HepG2 (cell line): ENCODE data around the gene BACH2. TPM values are rescaled to one million over a fixed set of nuclear protein-coding genes. Genes with fewer than 3 reads are reported as not detected.

Experiments
- ATAC-seq: fragments of 200-7000 bp; cut with Tn5 transposase; 3 replicates; pipeline ENCODE4 v1.9.1; 2020; ENCODE audit warnings: mild to moderate bottlenecking, moderate library complexity
- BruUV-seq: library from RNA; stranded (reverse); fragments of 400-500 nt; replicated peaks from 2 replicates; lab custom pipeline; 2021; lab: Mats Ljungman, UMichigan
- CTCF ChIA-PET: fragments of 300-600 bp; formaldehyde crosslinking; extraction: SDS; loops from one replicate; lab custom pipeline; 2021; ENCODE audit warnings: low total read pairs, inconsistent platforms, low intra/inter-chr PET ratio; lab: Yijun Ruan, JAX
- POLR2A ChIA-PET: fragments of 350-600 bp; sonication (Branson Sonifier 250); formaldehyde crosslinking; loops from one replicate; lab custom pipeline; 2020; ENCODE audit warnings: antibody characterized with exemption, inconsistent platforms; lab: Yijun Ruan, JAX
- DNase-seq: peaks from one replicate; pipeline ENCODE4 v3.0.0-alpha.2; 2015; ENCODE audit warnings: low spot score
- FAIRE-seq: peaks from 3 replicates; lab custom pipeline; 2011; peaks lifted over from hg19 to GRCh38; lab: Jason Lieb, UNC
- H2AFZ ChIP-seq: one replicate; pipeline ENCODE4 v1.6.1; 2011; ENCODE audit warnings: low read length, inconsistent platforms
- H3K27ac ChIP-seq: fragments of 300-600 bp; 3 replicates; pipeline ENCODE4 v1.8.0; 2011; ENCODE audit warnings: mixed run types, mild to moderate bottlenecking, mixed read lengths, low read length, inconsistent platforms; ENCODE audit not compliant: insufficient read depth; ENCODE audit errors: extremely low read length
- H3K27me3 ChIP-seq, 2 experiments: fragments of 200-600 bp in 1 of 2; 2 replicates in 1 of 2; 3 replicates in 1 of 2; pipeline versions ENCODE4 v1.6.0 to v1.8.0; 2011; ENCODE audit warnings: low read length in 2 of 2, mild to moderate bottlenecking in 2 of 2, moderate library complexity in 2 of 2, inconsistent platforms in 1 of 2; ENCODE audit not compliant: insufficient read depth in 2 of 2, control insufficient read depth in 1 of 2
- H3K36me3 ChIP-seq, 2 experiments: fragments of 200-600 bp in 1 of 2; replicated peaks in 1 of 2; 2 replicates in 1 of 2; 3 replicates in 1 of 2; pipeline versions ENCODE4 v1.5.1 to v1.8.0; 2011; ENCODE audit warnings: low read length in 2 of 2, inconsistent platforms in 1 of 2; ENCODE audit not compliant: insufficient read depth in 2 of 2, control insufficient read depth in 1 of 2
- H3K4me1 ChIP-seq: 2 replicates; pipeline ENCODE4 v1.5.1; 2012; ENCODE audit warnings: low read length, inconsistent platforms; ENCODE audit not compliant: insufficient read depth
- H3K4me2 ChIP-seq: 2 replicates; pipeline ENCODE4 v1.6.0; 2011; ENCODE audit warnings: low read depth, low read length, inconsistent platforms
- H3K4me3 ChIP-seq, 3 experiments: fragments of 200-600 bp in 1 of 3; sonication (generic), shearing (Covaris generic) in 1 of 3; replicated peaks in 1 of 3; 2 replicates each; pipeline ENCODE4 v1.5.1; 2011 to 2016; ENCODE audit warnings: low read length in 3 of 3, inconsistent platforms in 2 of 3, low read depth in 2 of 3, mild to moderate bottlenecking in 2 of 3, control low read depth in 1 of 3, mixed read lengths in 1 of 3; ENCODE audit not compliant: insufficient read depth in 1 of 3
- H3K79me2 ChIP-seq: one replicate; pipeline ENCODE4 v1.6.1; 2011; ENCODE audit warnings: low read length, inconsistent platforms; ENCODE audit not compliant: insufficient read depth
- H3K9ac ChIP-seq: 2 replicates; pipeline ENCODE4 v1.6.0; 2011; ENCODE audit warnings: mild to moderate bottlenecking, low read depth, low read length, inconsistent platforms; ENCODE audit not compliant: insufficient read depth
- H3K9me3 ChIP-seq: 2 replicates; pipeline ENCODE4 v1.5.1; 2012; ENCODE audit warnings: mild to moderate bottlenecking, low read length
- H4K20me1 ChIP-seq: 2 replicates; pipeline ENCODE4 v1.6.0; 2011; ENCODE audit warnings: inconsistent platforms, mild to moderate bottlenecking, low read length, moderate library complexity; ENCODE audit not compliant: insufficient read depth
- CBX5 ChIP-seq: sonication (generic); formaldehyde crosslinking; IDR thresholded peaks from 2 replicates; pipeline ENCODE4 v1.4.0; 2020; ENCODE audit warnings: missing genetic modification reagents, borderline replicate concordance
- DNMT3B ChIP-seq: conservative IDR thresholded peaks from 2 replicates; pipeline ENCODE4 v1.6.1; 2016; ENCODE audit warnings: missing biosample characterization, control low read depth
- EED ChIP-seq: sonication (generic); formaldehyde crosslinking; IDR thresholded peaks from 2 replicates; pipeline ENCODE4 v1.5.0; 2020; ENCODE audit warnings: mild to moderate bottlenecking, missing genetic modification reagents
- HDAC1 ChIP-seq: sonication (generic); formaldehyde crosslinking; IDR thresholded peaks from 2 replicates; pipeline ENCODE4 v1.5.1; 2020; ENCODE audit warnings: mild to moderate bottlenecking, missing genetic modification reagents
- HINFP ChIP-seq: sonication (generic); formaldehyde crosslinking; IDR thresholded peaks from 2 replicates; pipeline ENCODE4 v1.4.0; 2020; ENCODE audit warnings: low read depth, mild to moderate bottlenecking, missing genetic modification reagents
- KDM4B ChIP-seq: sonication (generic); formaldehyde crosslinking; IDR thresholded peaks from 2 replicates; pipeline ENCODE4 v1.4.0; 2020; ENCODE audit warnings: missing genetic modification reagents
- MBNL3 ChIP-seq: fragments of 250-450 bp; sonication (Bioruptor Pico); conservative IDR thresholded peaks from 2 replicates; pipeline ENCODE4 v1.8.0; 2022; ENCODE audit warnings: mild to moderate bottlenecking, inconsistent platforms
- NR1H2 ChIP-seq: sonication (generic); formaldehyde crosslinking; IDR thresholded peaks from 2 replicates; pipeline ENCODE4 v1.8.1; 2022; ENCODE audit warnings: low read depth, missing genetic modification reagents, borderline replicate concordance
- SETDB1 ChIP-seq: sonication (generic); formaldehyde crosslinking; IDR thresholded peaks from 2 replicates; pipeline ENCODE4 v1.5.1; 2020; ENCODE audit warnings: missing genetic modification reagents, mild to moderate bottlenecking, borderline replicate concordance
- SKI ChIP-seq: fragments of 450-650 bp; IDR thresholded peaks from one replicate; pipeline ENCODE4 v1.6.1; 2018; ENCODE audit warnings: mild to moderate bottlenecking; ENCODE audit not compliant: partially characterized antibody
- ZNF704 ChIP-seq: sonication (generic); formaldehyde crosslinking; IDR thresholded peaks from 2 replicates; pipeline ENCODE4 v1.8.1; 2023; ENCODE audit warnings: mild to moderate bottlenecking, inconsistent platforms, moderate library complexity, missing genetic modification reagents, borderline replicate concordance
- ZNF776 ChIP-seq: sonication (generic); formaldehyde crosslinking; IDR thresholded peaks from 2 replicates; pipeline ENCODE4 v1.4.0; 2020; ENCODE audit warnings: mild to moderate bottlenecking, missing genetic modification reagents
- WGBS: methylation state at CpG from one replicate; pipeline ENCODE4 v1.1.6; 2017; ENCODE audit warnings: low lambda C conversion rate; 5-methylcytosine and 5-hydroxymethylcytosine counted together
- in situ Hi-C: cut with HindIII; loops from 2 replicates; pipeline ENCODE4 v1.10.0; 2017; ENCODE audit warnings: low pct_unique_long_range_greater_than_20kb; ENCODE audit not compliant: extremely low pct_ligation_motif_present
- intact Hi-C: fragments of 100-400 bp; cut with micrococcal nuclease; formaldehyde crosslinking; loops from one replicate; pipeline ENCODE4 v1.10.0; 2022; ENCODE audit not compliant: unreplicated experiment
- polyA plus RNA-seq, 8 experiments: library from polyadenylated mRNA; depleted of rRNA in 3 of 8; stranded (reverse) in 7 of 8; unstranded in 1 of 8; fragments of >200 nt; fragmentation: Illumina TruSeq in 4 of 8; extraction: Trizol in 4 of 8; gene quantifications; 2 replicates each; pipeline versions ENCODE4 v1.2.1 to v1.2.3, GENCODE V29; 2011 to 2016; ENCODE audit warnings: low read depth in 4 of 8, missing spikeins in 1 of 8, mixed read lengths in 1 of 8; ENCODE audit not compliant: insufficient read depth in 1 of 8
- total RNA-seq, 5 experiments: library from RNA; depleted of rRNA; stranded (reverse); fragments of >200 nt; fragmentation: Illumina TruSeq; extraction: Trizol; gene quantifications; 2 replicates each; pipeline ENCODE4 v1.2.3, GENCODE V29; 2016; ENCODE audit warnings: low read depth in 1 of 5

BACH2 gene
- total and polyA plus RNA-seq, 2 of the 13 experiments (the other 11 are each of a cell fraction or from before 2014, with no cell fraction given), result 0.01 TPM; not detected in 1

GRCh38 chr6:90190752-90191395 is 105.8 kb downstream of the BACH2 start:
- TF ChIP-seq ZNF776 (CRISPR knock-in tag) (no peak), DNMT3B (CRISPR knock-in tag) (no peak), CBX5 (no peak), HDAC1 (CRISPR knock-in tag) (no peak), MBNL3 (no peak), SKI (no peak), KDM4B (no peak), SETDB1 (no peak), ZNF704 (CRISPR knock-in tag) (no peak), NR1H2 (no peak), HINFP (CRISPR knock-in tag) (no peak), EED (CRISPR knock-in tag) (no peak)
- in situ Hi-C loops, result no loop called here
- Histone ChIP-seq H3K4me1 (no peaks in the 10 kb centered on the region), H3K36me3 (no peaks in the 10 kb centered on the region), H2AFZ (no peak overlapping the region), H3K79me2 (no peaks in the 10 kb centered on the region), H3K9ac (no peak overlapping the region), H3K27me3 (no peaks in the 10 kb centered on the region; a peak in 1 of 5 replicates), H3K4me3 (no peak overlapping the region), H3K27ac (no peak overlapping the region), H3K9me3 (no peaks in the 10 kb centered on the region), H4K20me1 (no peaks in the 10 kb centered on the region), H3K4me2 (no peak overlapping the region)
- POLR2A ChIA-PET, result no interaction called here
- ATAC-seq (no peak), DNase-seq (no peak), FAIRE-seq (no peak)
- CTCF ChIA-PET, result no interaction called here
- intact Hi-C loops, result no loop called here
- no TSS peak for BruUV-seq
- WGBS, result 18% methylated on average over 5 of the region's 5 CpGs
